Keratinocyte (primary cell): ENCODE results near the gene TPRN. TPM values are rescaled to one million over a fixed set of nuclear protein-coding genes. Genes with fewer than 3 reads are reported as not detected.
"Not testable (repeated sequence)": the region's sequence is repeated elsewhere in the genome, so short reads cannot be mapped to it uniquely, and the experiment has no call there.

Experiments used
- DNase-seq: peaks from one replicate; pipeline ENCODE4 v3.0.0-alpha.2; 2011; ENCODE audit warnings: low read depth, missing footprints, low spot score
- FAIRE-seq: peaks from 2 replicates; lab custom pipeline; 2011; peaks lifted over from hg19 to GRCh38; lab: Jason Lieb, UNC
- H2AFZ ChIP-seq: 2 replicates; pipeline ENCODE4 v1.6.0; 2012; ENCODE audit warnings: low read length, control low read depth, inconsistent platforms; ENCODE audit not compliant: control insufficient read depth
- H3K27ac ChIP-seq: 2 replicates; pipeline ENCODE4 v1.5.1; 2011; ENCODE audit warnings: low read length; ENCODE audit not compliant: control insufficient read depth, insufficient read depth
- H3K27me3 ChIP-seq: 3 replicates; pipeline ENCODE4 v1.6.0; 2011; ENCODE audit warnings: low read length; ENCODE audit not compliant: control insufficient read depth, insufficient read depth; ENCODE audit errors: extremely low read depth
- H3K36me3 ChIP-seq, 2 experiments: 2 replicates in 1 of 2; 3 replicates in 1 of 2; pipeline ENCODE4 v1.5.1; 2011; ENCODE audit warnings: low read length in 2 of 2, mild to moderate bottlenecking in 1 of 2; ENCODE audit not compliant: control insufficient read depth in 2 of 2, insufficient read depth in 2 of 2; ENCODE audit errors: extremely low read depth in 1 of 2
- H3K4me1 ChIP-seq: 3 replicates; pipeline ENCODE4 v1.5.1; 2011; ENCODE audit warnings: low read length; ENCODE audit not compliant: control insufficient read depth, insufficient read depth; ENCODE audit errors: extremely low read depth
- H3K4me2 ChIP-seq: 3 replicates; pipeline ENCODE4 v1.6.0; 2011; ENCODE audit warnings: low read depth, low read length; ENCODE audit not compliant: control insufficient read depth, insufficient read depth; ENCODE audit errors: extremely low read depth
- H3K4me3 ChIP-seq, 3 experiments: fragments of 200-600 bp in 1 of 3; sonication (generic) in 1 of 3; 2 replicates in 2 of 3; 3 replicates in 1 of 3; pipeline ENCODE4 v1.5.1; 2011 to 2016; ENCODE audit warnings: low read length in 3 of 3, mild to moderate bottlenecking in 3 of 3, control low read depth in 2 of 3, inconsistent platforms in 1 of 3, low read depth in 1 of 3, mixed read lengths in 1 of 3, mixed run types in 1 of 3, moderate library complexity in 1 of 3; ENCODE audit not compliant: control insufficient read depth in 2 of 3, insufficient read depth in 2 of 3; ENCODE audit errors: extremely low read depth in 1 of 3
- H3K79me2 ChIP-seq: 2 replicates; pipeline ENCODE4 v1.6.0; 2012; ENCODE audit warnings: low read length; ENCODE audit not compliant: control insufficient read depth, insufficient read depth
- H3K9ac ChIP-seq: 3 replicates; pipeline ENCODE4 v1.6.0; 2011; ENCODE audit warnings: low read length; ENCODE audit not compliant: control insufficient read depth, insufficient read depth; ENCODE audit errors: extremely low read depth
- H3K9me1 ChIP-seq: 3 replicates; pipeline ENCODE4 v1.6.0; 2011; ENCODE audit warnings: low read length; ENCODE audit not compliant: control insufficient read depth, insufficient read depth; ENCODE audit errors: extremely low read depth
- H3K9me3 ChIP-seq: 2 replicates; pipeline ENCODE4 v1.5.1; 2012; ENCODE audit warnings: low read depth, low read length; ENCODE audit not compliant: control insufficient read depth
- H4K20me1 ChIP-seq: 3 replicates; pipeline ENCODE4 v1.6.0; 2011; ENCODE audit warnings: low read length; ENCODE audit not compliant: control insufficient read depth, insufficient read depth; ENCODE audit errors: extremely low read depth
- EZH2 ChIP-seq: IDR thresholded peaks from one replicate; pipeline ENCODE4 v1.6.1; 2012; ENCODE audit warnings: inconsistent platforms, mild to moderate bottlenecking, low read length, moderate library complexity
- dilution Hi-C: fragments of 300-500 bp; cut with MboI; formaldehyde crosslinking; loops from one replicate; pipeline ENCODE4 v1.7.0; 2020; ENCODE audit warnings: low sequenced_read_pairs; ENCODE audit not compliant: extremely low pct_ligation_motif_present
- polyA plus RNA-seq, 5 experiments: library from polyadenylated mRNA; depleted of rRNA in 3 of 5; stranded (reverse) in 3 of 5; stranded (forward) in 1 of 5; unstranded in 1 of 5; fragments of >200 nt; gene quantifications; 1 replicate in 1 of 5; 2 replicates in 3 of 5; 3 replicates in 1 of 5; pipeline versions ENCODE4 v1.2.1 to v1.2.3, GENCODE V29; 2011 to 2012; ENCODE audit warnings: missing spikeins in 2 of 5, low read depth in 1 of 5, low replicate concordance in 1 of 5
- TF ChIP-seq, protein P1 (sequence below), 3 experiments: IDR thresholded peaks in 1 of 3; conservative IDR thresholded peaks in 1 of 3; optimal IDR thresholded peaks in 1 of 3; 2 replicates in 2 of 3; 3 replicates in 1 of 3; pipeline versions ENCODE3 to v1.5.1; 2011; ENCODE audit warnings: low read length in 3 of 3, mild to moderate bottlenecking in 3 of 3, moderate library complexity in 2 of 3, control low read depth in 1 of 3, inconsistent platforms in 1 of 3; ENCODE audit not compliant: insufficient read depth in 2 of 3; ENCODE audit errors: extremely low read depth in 1 of 3

Gene TPRN
- polyA plus RNA-seq, 1 donor (not counting 4 experiments of a cell fraction or from before 2014, with no cell fraction given) = 1.1 TPM

DNA sequence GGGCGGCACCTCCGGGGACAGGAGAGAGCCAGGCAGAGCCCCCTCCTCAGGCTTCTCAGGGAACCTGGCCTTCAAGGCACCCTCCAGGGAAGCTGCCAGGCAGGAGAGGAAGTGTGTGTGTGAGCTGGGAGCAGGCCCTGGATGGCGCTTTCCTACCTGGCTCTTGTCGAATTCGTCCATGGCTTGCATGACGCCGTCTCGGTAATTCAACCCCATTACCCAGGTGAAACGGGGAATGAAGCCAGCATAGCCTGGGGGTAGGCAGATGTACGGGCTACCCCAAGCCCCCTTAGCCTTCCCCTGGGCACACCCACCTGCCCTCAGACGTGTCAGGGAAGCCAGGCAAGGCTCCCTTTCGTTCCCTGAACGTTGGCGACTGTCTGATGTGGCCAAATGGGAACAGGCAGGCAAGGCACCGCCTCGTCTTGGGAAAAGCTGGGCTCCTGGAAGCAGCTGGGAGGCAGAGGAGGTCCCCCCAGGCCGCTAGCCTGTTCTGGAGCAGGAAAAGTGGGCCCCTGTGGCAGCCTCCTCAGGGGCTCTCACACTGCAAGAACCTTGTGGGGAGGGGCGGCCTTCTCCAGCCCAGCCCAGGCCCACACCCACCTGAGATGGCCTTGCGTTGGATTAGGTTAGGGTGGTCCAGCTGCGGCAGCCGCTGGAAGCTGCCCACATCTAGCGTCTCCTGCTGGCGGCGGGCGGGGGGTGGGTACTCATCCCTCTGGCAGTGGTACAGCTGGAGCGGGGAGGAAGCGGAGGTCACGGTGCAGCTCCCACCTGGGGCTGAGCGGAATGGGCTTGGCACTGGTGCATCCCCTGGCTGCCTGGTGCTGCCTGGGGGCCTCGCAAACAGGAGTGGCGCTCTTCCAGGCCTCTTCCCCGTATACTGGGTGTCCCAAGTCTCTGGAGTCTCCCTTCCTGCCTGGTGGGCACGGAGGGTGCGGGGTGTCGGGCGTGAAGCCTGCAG lies 44.2 kb upstream of the TPRN start:
- FAIRE-seq (no peak), DNase-seq (no peak)
- Histone ChIP-seq H4K20me1 (peaks cover 28% of the 10 kb centered on the region), H3K36me3 (peaks cover 11 to 20% of the 10 kb centered on the region in 2 experiments), H3K79me2 (peaks cover 28% of the 10 kb centered on the region), H3K9me1 (peaks cover 3% of the 10 kb centered on the region), H3K4me1 (peaks cover 30% of the 10 kb centered on the region), H3K4me3 (peak overlapping the region in 1 of 3 experiments; percentile 18), H3K27ac (no peak overlapping the region), H3K27me3 (no peaks in the 10 kb centered on the region), H2AFZ (no peak overlapping the region), H3K9me3 (no peaks in the 10 kb centered on the region), H3K4me2 (peak overlapping the region; percentile 84), H3K9ac (peak overlapping the region; percentile 26)
- dilution Hi-C loops = no loop called here
- no peak for TF ChIP-seq EZH2
- TF ChIP-seq, protein P1, sequence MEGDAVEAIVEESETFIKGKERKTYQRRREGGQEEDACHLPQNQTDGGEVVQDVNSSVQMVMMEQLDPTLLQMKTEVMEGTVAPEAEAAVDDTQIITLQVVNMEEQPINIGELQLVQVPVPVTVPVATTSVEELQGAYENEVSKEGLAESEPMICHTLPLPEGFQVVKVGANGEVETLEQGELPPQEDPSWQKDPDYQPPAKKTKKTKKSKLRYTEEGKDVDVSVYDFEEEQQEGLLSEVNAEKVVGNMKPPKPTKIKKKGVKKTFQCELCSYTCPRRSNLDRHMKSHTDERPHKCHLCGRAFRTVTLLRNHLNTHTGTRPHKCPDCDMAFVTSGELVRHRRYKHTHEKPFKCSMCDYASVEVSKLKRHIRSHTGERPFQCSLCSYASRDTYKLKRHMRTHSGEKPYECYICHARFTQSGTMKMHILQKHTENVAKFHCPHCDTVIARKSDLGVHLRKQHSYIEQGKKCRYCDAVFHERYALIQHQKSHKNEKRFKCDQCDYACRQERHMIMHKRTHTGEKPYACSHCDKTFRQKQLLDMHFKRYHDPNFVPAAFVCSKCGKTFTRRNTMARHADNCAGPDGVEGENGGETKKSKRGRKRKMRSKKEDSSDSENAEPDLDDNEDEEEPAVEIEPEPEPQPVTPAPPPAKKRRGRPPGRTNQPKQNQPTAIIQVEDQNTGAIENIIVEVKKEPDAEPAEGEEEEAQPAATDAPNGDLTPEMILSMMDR (optimal IDR thresholded peaks at IDR 0.05 in 1 of 3, IDR thresholded peaks at IDR 0.05 in 1 of 3, conservative IDR thresholded peaks at IDR 0.05 in 1 of 3; ENCODE audit: extremely low read depth in 1 of 3, insufficient read depth in 2 of 3, low read length in 3 of 3) = peak in 1 of 3 experiments; percentile 16

DNA sequence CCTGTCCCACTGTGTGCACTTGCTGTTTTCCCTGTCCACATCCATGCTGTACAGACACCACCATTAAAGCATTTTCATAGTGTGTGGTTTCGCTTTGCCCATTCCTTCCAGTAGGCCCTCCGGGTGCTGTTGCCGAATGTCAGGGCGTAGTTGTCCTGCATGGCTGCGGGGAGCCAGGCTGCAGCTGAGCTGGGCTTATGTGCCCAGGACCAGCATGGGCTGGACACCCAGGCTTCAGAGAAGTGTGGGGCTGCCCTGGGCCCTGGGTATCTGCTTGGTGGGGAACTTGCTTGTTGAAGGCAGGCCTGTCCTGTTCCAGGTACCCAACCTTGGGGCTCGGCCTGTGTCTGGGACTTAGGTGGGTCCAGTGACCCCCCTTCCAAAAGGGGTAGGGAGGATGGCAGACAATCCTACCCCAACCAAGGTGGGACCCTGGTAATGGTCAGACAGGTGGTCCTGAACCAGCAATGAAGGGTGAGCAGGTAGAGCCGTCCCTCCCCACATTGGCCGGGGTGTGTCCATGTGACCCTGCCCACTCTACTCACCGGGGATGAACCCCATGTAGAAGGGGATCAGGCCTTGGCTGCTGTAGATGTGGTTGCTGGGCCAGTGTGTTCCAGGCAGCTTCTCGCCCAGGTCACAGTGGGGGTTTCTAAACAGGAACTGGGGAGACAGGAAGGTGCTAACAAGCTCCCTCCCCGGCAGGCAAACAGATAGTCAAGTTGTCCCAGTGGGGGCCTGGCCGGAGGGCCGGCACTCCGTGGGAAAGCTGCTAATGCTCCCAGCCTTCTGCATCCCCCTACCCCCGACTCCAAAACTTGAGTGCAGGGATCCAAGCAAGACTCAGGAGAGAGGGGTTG lies 43.3 kb upstream of the TPRN start:
- Histone ChIP-seq H3K9ac (peak overlapping the region; percentile 39), H3K4me3 (peak overlapping the region in 2 of 3 experiments; percentile 18 to 26), H2AFZ (no peak overlapping the region), H3K27me3 (no peaks in the 10 kb centered on the region), H3K4me1 (peaks cover 30% of the 10 kb centered on the region), H3K36me3 (peaks cover 11 to 20% of the 10 kb centered on the region in 2 experiments), H3K79me2 (peaks cover 31% of the 10 kb centered on the region), H3K4me2 (peak overlapping the region; percentile 84), H4K20me1 (peaks cover 28% of the 10 kb centered on the region), H3K9me3 (no peaks in the 10 kb centered on the region), H3K9me1 (peaks cover 3% of the 10 kb centered on the region), H3K27ac (no peak overlapping the region)
- TF ChIP-seq EZH2 = no peak
- TF ChIP-seq, protein P1 (optimal IDR thresholded peaks at IDR 0.05 in 1 of 3, IDR thresholded peaks at IDR 0.05 in 1 of 3, conservative IDR thresholded peaks at IDR 0.05 in 1 of 3; ENCODE audit: extremely low read depth in 1 of 3, insufficient read depth in 2 of 3, low read length in 3 of 3) = no peak
- DNase-seq = no peak
- peak; percentile 48 for FAIRE-seq
- dilution Hi-C loops = no loop called here

DNA sequence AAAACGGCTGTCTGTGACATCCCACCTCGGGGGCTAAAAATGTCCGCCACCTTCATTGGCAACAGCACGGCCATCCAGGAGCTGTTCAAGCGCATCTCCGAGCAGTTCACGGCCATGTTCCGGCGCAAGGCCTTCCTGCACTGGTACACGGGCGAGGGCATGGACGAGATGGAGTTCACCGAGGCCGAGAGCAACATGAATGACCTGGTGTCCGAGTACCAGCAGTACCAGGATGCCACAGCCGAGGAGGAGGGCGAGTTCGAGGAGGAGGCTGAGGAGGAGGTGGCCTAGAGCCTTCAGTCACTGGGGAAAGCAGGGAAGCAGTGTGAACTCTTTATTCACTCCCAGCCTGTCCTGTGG lies 42.7 kb upstream of the TPRN start:
- H3K9me1 ChIP-seq, H3K9me3 ChIP-seq, H3K9ac ChIP-seq, H3K27ac ChIP-seq, H3K27me3 ChIP-seq, dilution Hi-C loops, H2AFZ ChIP-seq, FAIRE-seq, DNase-seq: not testable (repeated sequence)
- Histone ChIP-seq H3K4me2 (peak overlapping the region; percentile 84), H3K79me2 (peaks cover 33% of the 10 kb centered on the region), H3K36me3 (peaks cover 11 to 25% of the 10 kb centered on the region in 2 experiments), H3K4me3 (peak overlapping the region in 2 of 3 experiments; percentile 2 to 43), H4K20me1 (peaks cover 28% of the 10 kb centered on the region), H3K4me1 (peaks cover 30% of the 10 kb centered on the region)
